Astrocyte (in vitro differentiated cells and primary cell): ENCODE data around the gene RASSF3.

Source experiments
- CTCF ChIP-seq: IDR thresholded peaks from 2 replicates; pipeline ENCODE4 v1.5.1; 2011; ENCODE audit warnings: low read depth, mild to moderate bottlenecking, inconsistent platforms, low read length, moderate library complexity; ENCODE audit not compliant: insufficient read depth
- EZH2 ChIP-seq: IDR thresholded peaks from 2 replicates; pipeline ENCODE4 v1.6.1; 2012; ENCODE audit warnings: mild to moderate bottlenecking, low read length, inconsistent platforms; ENCODE audit not compliant: insufficient read depth

DNA sequence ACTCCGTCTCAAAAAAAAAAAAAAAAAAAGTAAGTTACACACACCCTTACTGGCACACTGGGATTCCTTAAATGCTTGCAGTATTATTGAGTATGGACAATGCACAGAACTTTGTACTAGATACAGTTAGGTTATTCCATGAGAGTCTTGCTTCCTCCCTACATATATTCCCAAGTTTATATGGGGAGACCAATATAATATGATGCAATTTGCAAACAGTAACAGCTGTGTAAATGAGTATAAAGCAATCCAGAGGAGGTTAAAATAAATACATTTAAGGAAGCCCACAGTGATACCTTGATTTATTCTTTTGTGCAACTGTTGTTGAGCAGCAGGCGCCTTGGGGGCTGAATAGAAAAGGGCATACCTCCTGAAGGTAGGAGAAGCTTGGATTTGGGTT, 26.6 kb downstream of the RASSF3 start:
- TF ChIP-seq CTCF (no peak), EZH2 (no peak)
